HepG2 (cell line): ENCODE measurements around the gene TRIO. TPM values are rescaled to one million over a fixed set of nuclear protein-coding genes. Genes with fewer than 3 reads are reported as not detected.

Experiments used
- CEBPB ChIP-seq: IDR thresholded peaks from 2 replicates; pipeline ENCODE4 v1.6.1; 2011; ENCODE audit warnings: low read depth, low read length, improper control_type of control experiment, borderline replicate concordance
- CEBPG ChIP-seq: IDR thresholded peaks from 2 replicates; pipeline ENCODE4 v1.6.1; 2016
- KDM4B ChIP-seq: sonication (generic); formaldehyde crosslinking; IDR thresholded peaks from 2 replicates; pipeline ENCODE4 v1.4.0; 2020; ENCODE audit warnings: missing genetic modification reagents
- KLF16 ChIP-seq, 2 experiments: sonication (generic) in 1 of 2; formaldehyde crosslinking in 1 of 2; IDR thresholded peaks; 2 replicates each; pipeline versions ENCODE4 v1.6.1 to v1.8.0; 2016 to 2023; ENCODE audit warnings: missing genetic modification reagents in 2 of 2, missing compliant biosample characterization in 1 of 2
- SAP130 ChIP-seq: IDR thresholded peaks from 2 replicates; pipeline ENCODE4 v1.6.1; 2016; ENCODE audit warnings: low read depth
- SIX4 ChIP-seq: sonication (generic); formaldehyde crosslinking; IDR thresholded peaks from 2 replicates; pipeline ENCODE4 v1.4.0; 2020; ENCODE audit warnings: missing genetic modification reagents
- ZNF124 ChIP-seq: sonication (generic); formaldehyde crosslinking; IDR thresholded peaks from 2 replicates; pipeline ENCODE4 v1.4.0; 2020; ENCODE audit warnings: missing genetic modification reagents
- ZNF30 ChIP-seq: sonication (generic); formaldehyde crosslinking; IDR thresholded peaks from 2 replicates; pipeline ENCODE4 v1.5.0; 2020; ENCODE audit warnings: mild to moderate bottlenecking, missing genetic modification reagents
- ZNF33B ChIP-seq: sonication (generic); formaldehyde crosslinking; IDR thresholded peaks from 2 replicates; pipeline ENCODE4 v1.5.1; 2020; ENCODE audit warnings: mild to moderate bottlenecking, missing genetic modification reagents
- ZNF446 ChIP-seq: sonication (generic); formaldehyde crosslinking; IDR thresholded peaks from 2 replicates; pipeline ENCODE4 v1.5.0; 2020; ENCODE audit warnings: mild to moderate bottlenecking, missing genetic modification reagents
- polyA plus RNA-seq, 8 experiments: library from polyadenylated mRNA; depleted of rRNA in 3 of 8; stranded (reverse) in 7 of 8; unstranded in 1 of 8; fragments of >200 nt; fragmentation: Illumina TruSeq in 4 of 8; extraction: Trizol in 4 of 8; gene quantifications; 2 replicates each; pipeline versions ENCODE4 v1.2.1 to v1.2.3, GENCODE V29; 2011 to 2016; ENCODE audit warnings: low read depth in 4 of 8, missing spikeins in 1 of 8, mixed read lengths in 1 of 8; ENCODE audit not compliant: insufficient read depth in 1 of 8
- total RNA-seq, 5 experiments: library from RNA; depleted of rRNA; stranded (reverse); fragments of >200 nt; fragmentation: Illumina TruSeq; extraction: Trizol; gene quantifications; 2 replicates each; pipeline ENCODE4 v1.2.3, GENCODE V29; 2016; ENCODE audit warnings: low read depth in 1 of 5
- TF ChIP-seq, protein P1 (sequence below): sonication (generic); formaldehyde crosslinking; IDR thresholded peaks from 2 replicates; pipeline ENCODE4 v1.4.0; 2020; ENCODE audit warnings: missing genetic modification reagents
- TF ChIP-seq, protein P2 (sequence below): IDR thresholded peaks from 2 replicates; pipeline ENCODE4 v1.6.1; 2016; ENCODE audit warnings: mild to moderate bottlenecking
- TF ChIP-seq, protein P3 (sequence below): sonication (generic); formaldehyde crosslinking; IDR thresholded peaks from 2 replicates; pipeline ENCODE4 v1.4.0; 2020; ENCODE audit warnings: missing genetic modification reagents
- TF ChIP-seq, protein P4 (sequence below): sonication (generic); formaldehyde crosslinking; IDR thresholded peaks from 2 replicates; pipeline ENCODE4 v1.5.1; 2020; ENCODE audit warnings: missing genetic modification reagents, mild to moderate bottlenecking, borderline replicate concordance
- TF ChIP-seq, protein P5 (sequence below): sonication (generic); formaldehyde crosslinking; IDR thresholded peaks from 2 replicates; pipeline ENCODE4 v1.4.0; 2020; ENCODE audit warnings: missing genetic modification reagents
- TF ChIP-seq, protein P6 (sequence below): sonication (generic); formaldehyde crosslinking; IDR thresholded peaks from 2 replicates; pipeline ENCODE4 v1.4.0; 2020; ENCODE audit warnings: missing genetic modification reagents
- TF ChIP-seq, protein P7 (sequence below): fragments of 450-650 bp; IDR thresholded peaks from 2 replicates; pipeline ENCODE4 v1.6.1; 2017
- TF ChIP-seq, protein P8 (sequence below): IDR thresholded peaks from 2 replicates; pipeline ENCODE4 v1.6.1; 2016; ENCODE audit warnings: missing biosample characterization, missing genetic modification reagents, low read depth

TRIO gene
- total and polyA plus RNA-seq, 2 of the 13 experiments (the other 11 are each of a cell fraction or from before 2014, with no cell fraction given), result 45.2 to 45.9 TPM

DNA sequence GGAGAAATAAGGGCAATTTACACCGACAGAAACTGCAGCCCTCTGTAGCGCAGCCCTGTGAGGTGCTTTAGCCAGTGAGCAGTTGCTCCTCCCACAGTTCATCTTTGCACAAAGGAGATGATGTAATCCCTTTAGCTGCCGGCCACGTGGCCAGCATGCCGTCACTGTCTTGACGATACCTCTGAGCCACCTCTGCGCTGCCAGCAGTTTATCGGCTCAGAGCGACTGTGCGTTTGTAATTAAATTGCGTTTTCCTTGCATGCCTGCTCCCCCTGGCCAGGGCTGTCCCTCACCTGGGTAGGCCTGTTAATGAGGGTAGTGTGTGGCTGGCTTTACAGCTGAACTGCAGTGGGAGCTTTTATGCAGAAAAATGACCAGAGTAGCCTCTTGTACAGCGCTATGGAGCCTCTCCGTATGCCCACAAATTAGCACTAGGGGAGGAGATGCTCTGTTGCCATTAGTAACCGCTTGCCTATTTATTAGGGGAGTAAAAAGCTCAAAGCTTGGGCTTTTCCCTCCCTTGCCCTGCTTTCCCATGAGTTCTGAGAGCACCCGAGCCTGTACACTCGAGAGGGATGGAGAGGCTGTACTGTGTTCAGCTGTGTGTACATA, 107.0 kb downstream of the TRIO start (continued):
- TF ChIP-seq ZNF30 (CRISPR knock-in tag) (no peak), KDM4B (CRISPR knock-in tag) (no peak), CEBPG (CRISPR knock-in tag) (peak; percentile 62), ZNF446 (CRISPR knock-in tag) (no peak), ZNF33B (CRISPR knock-in tag) (0 out of 2 replicates have a peak, but pooled peaks have one; percentile 36), SIX4 (CRISPR knock-in tag) (no peak), CEBPB (peak; percentile 53), SAP130 (CRISPR knock-in tag) (peak; percentile 23; the same call in 1 of the 2 replicates), ZNF124 (CRISPR knock-in tag) (no peak), KLF16 (CRISPR knock-in tag; IDR thresholded peaks at IDR 0.05) (no peak)
- TF ChIP-seq, protein P1, sequence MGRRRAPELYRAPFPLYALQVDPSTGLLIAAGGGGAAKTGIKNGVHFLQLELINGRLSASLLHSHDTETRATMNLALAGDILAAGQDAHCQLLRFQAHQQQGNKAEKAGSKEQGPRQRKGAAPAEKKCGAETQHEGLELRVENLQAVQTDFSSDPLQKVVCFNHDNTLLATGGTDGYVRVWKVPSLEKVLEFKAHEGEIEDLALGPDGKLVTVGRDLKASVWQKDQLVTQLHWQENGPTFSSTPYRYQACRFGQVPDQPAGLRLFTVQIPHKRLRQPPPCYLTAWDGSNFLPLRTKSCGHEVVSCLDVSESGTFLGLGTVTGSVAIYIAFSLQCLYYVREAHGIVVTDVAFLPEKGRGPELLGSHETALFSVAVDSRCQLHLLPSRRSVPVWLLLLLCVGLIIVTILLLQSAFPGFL (CRISPR knock-in tag), result no peak
- TF ChIP-seq, protein P2, sequence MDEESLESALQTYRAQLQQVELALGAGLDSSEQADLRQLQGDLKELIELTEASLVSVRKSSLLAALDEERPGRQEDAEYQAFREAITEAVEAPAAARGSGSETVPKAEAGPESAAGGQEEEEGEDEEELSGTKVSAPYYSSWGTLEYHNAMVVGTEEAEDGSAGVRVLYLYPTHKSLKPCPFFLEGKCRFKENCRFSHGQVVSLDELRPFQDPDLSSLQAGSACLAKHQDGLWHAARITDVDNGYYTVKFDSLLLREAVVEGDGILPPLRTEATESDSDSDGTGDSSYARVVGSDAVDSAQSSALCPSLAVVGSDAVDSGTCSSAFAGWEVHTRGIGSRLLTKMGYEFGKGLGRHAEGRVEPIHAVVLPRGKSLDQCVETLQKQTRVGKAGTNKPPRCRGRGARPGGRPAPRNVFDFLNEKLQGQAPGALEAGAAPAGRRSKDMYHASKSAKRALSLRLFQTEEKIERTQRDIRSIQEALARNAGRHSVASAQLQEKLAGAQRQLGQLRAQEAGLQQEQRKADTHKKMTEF, result 0 out of 2 replicates have a peak, but pooled peaks have one; percentile 23
- TF ChIP-seq, protein P3, sequence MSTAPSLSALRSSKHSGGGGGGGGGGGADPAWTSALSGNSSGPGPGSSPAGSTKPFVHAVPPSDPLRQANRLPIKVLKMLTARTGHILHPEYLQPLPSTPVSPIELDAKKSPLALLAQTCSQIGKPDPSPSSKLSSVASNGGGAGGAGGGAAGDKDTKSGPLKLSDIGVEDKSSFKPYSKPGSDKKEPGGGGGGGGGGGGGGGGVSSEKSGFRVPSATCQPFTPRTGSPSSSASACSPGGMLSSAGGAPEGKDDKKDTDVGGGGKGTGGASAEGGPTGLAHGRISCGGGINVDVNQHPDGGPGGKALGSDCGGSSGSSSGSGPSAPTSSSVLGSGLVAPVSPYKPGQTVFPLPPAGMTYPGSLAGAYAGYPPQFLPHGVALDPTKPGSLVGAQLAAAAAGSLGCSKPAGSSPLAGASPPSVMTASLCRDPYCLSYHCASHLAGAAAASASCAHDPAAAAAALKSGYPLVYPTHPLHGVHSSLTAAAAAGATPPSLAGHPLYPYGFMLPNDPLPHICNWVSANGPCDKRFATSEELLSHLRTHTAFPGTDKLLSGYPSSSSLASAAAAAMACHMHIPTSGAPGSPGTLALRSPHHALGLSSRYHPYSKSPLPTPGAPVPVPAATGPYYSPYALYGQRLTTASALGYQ, result no peak
- TF ChIP-seq, protein P4, sequence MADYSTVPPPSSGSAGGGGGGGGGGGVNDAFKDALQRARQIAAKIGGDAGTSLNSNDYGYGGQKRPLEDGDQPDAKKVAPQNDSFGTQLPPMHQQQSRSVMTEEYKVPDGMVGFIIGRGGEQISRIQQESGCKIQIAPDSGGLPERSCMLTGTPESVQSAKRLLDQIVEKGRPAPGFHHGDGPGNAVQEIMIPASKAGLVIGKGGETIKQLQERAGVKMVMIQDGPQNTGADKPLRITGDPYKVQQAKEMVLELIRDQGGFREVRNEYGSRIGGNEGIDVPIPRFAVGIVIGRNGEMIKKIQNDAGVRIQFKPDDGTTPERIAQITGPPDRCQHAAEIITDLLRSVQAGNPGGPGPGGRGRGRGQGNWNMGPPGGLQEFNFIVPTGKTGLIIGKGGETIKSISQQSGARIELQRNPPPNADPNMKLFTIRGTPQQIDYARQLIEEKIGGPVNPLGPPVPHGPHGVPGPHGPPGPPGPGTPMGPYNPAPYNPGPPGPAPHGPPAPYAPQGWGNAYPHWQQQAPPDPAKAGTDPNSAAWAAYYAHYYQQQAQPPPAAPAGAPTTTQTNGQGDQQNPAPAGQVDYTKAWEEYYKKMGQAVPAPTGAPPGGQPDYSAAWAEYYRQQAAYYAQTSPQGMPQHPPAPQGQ (CRISPR knock-in tag), result no peak
- TF ChIP-seq, protein P5, sequence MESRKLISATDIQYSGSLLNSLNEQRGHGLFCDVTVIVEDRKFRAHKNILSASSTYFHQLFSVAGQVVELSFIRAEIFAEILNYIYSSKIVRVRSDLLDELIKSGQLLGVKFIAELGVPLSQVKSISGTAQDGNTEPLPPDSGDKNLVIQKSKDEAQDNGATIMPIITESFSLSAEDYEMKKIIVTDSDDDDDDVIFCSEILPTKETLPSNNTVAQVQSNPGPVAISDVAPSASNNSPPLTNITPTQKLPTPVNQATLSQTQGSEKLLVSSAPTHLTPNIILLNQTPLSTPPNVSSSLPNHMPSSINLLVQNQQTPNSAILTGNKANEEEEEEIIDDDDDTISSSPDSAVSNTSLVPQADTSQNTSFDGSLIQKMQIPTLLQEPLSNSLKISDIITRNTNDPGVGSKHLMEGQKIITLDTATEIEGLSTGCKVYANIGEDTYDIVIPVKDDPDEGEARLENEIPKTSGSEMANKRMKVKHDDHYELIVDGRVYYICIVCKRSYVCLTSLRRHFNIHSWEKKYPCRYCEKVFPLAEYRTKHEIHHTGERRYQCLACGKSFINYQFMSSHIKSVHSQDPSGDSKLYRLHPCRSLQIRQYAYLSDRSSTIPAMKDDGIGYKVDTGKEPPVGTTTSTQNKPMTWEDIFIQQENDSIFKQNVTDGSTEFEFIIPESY (CRISPR knock-in tag), result peak; percentile 88
- TF ChIP-seq, protein P6, sequence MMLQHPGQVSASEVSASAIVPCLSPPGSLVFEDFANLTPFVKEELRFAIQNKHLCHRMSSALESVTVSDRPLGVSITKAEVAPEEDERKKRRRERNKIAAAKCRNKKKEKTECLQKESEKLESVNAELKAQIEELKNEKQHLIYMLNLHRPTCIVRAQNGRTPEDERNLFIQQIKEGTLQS, result no peak
- TF ChIP-seq, protein P7, sequence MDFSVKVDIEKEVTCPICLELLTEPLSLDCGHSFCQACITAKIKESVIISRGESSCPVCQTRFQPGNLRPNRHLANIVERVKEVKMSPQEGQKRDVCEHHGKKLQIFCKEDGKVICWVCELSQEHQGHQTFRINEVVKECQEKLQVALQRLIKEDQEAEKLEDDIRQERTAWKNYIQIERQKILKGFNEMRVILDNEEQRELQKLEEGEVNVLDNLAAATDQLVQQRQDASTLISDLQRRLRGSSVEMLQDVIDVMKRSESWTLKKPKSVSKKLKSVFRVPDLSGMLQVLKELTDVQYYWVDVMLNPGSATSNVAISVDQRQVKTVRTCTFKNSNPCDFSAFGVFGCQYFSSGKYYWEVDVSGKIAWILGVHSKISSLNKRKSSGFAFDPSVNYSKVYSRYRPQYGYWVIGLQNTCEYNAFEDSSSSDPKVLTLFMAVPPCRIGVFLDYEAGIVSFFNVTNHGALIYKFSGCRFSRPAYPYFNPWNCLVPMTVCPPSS, result no peak
- TF ChIP-seq, protein P8, sequence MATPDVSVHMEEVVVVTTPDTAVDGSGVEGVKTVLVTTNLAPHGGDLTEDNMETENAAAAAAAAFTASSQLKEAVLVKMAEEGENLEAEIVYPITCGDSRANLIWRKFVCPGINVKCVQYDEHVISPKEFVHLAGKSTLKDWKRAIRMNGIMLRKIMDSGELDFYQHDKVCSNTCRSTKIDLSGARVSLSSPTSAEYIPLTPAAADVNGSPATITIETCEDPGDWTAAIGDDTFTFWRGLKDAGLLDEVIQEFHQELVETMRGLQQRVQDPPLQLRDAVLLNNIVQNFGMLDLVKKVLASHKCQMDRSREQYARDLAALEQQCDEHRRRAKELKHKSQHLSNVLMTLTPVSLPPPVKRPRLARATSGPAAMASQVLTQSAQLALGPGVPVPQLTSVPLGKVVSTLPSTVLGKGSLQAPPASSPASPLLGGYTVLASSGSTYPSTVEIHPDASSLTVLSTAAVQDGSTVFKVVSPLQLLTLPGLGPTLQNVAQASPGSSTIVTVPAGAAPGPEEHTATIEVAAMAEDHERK, result no peak
